Thymus (tissue), 11 donors: Measurements from ENCODE around the gene SEZ6L. TPM values are rescaled to one million over a fixed set of nuclear protein-coding genes. Genes with fewer than 3 reads are reported as not detected.
"Not testable (repeated sequence)": the region's sequence is repeated elsewhere in the genome, so short reads cannot be mapped to it uniquely, and the experiment has no call there.

Experiments used
- DNase-seq, 9 donors: peaks; one replicate each; pipeline ENCODE4 v3.0.0-alpha.2; 2013; ENCODE audit warnings: low spot score in 9 of 9, low read depth in 6 of 9, missing footprints in 1 of 9
- H3K27ac ChIP-seq, 2 donors: one replicate each; pipeline ENCODE4 v1.5.1; 2013; ENCODE audit warnings: control low read depth in 1 of 2, low read depth in 1 of 2, low read length in 1 of 2, mild to moderate bottlenecking in 1 of 2, moderate library complexity in 1 of 2
- H3K27me3 ChIP-seq, 2 donors: one replicate each; pipeline ENCODE4 v1.5.1; 2013; ENCODE audit warnings: low read length in 1 of 2; ENCODE audit not compliant: control insufficient read depth in 2 of 2, insufficient read depth in 1 of 2
- H3K36me3 ChIP-seq, 2 donors: one replicate each; pipeline ENCODE4 v1.5.1; 2013; ENCODE audit warnings: low read length in 1 of 2, mild to moderate bottlenecking in 1 of 2, moderate library complexity in 1 of 2; ENCODE audit not compliant: control insufficient read depth in 2 of 2, insufficient read depth in 2 of 2
- H3K4me1 ChIP-seq, 2 donors: one replicate each; pipeline ENCODE4 v1.5.1; 2013; ENCODE audit warnings: low read length in 2 of 2; ENCODE audit not compliant: control insufficient read depth in 2 of 2, insufficient read depth in 2 of 2
- H3K4me3 ChIP-seq, 2 donors: one replicate each; pipeline ENCODE4 v1.5.1; 2013; ENCODE audit warnings: low read length in 2 of 2, control low read depth in 1 of 2, mild to moderate bottlenecking in 1 of 2
- H3K9me3 ChIP-seq, 2 donors: one replicate each; pipeline ENCODE4 v1.5.1; 2013; ENCODE audit warnings: low read length in 1 of 2, mild to moderate bottlenecking in 1 of 2; ENCODE audit not compliant: control insufficient read depth in 2 of 2, insufficient read depth in 1 of 2
- WGBS: extraction: QIAGEN DNeasy Blood & Tissue Kit; methylation state at CpG from one replicate; pipeline ENCODE4 v1.1.7; 2013; 5-methylcytosine and 5-hydroxymethylcytosine counted together
- polyA plus RNA-seq: library from polyadenylated mRNA; stranded (reverse); fragments of 200-250 nt; gene quantifications from one replicate; pipeline ENCODE4 v1.2.3, GENCODE V29; 2013
- total RNA-seq: library from RNA; stranded (reverse); fragments of 120-200 nt; gene quantifications from one replicate; pipeline ENCODE4 v1.2.4, GENCODE V29; 2013
- donor health status: healthy.

SEZ6L gene
- total and polyA plus RNA-seq, 2 donors: 0.37 to 0.90 TPM

DNA sequence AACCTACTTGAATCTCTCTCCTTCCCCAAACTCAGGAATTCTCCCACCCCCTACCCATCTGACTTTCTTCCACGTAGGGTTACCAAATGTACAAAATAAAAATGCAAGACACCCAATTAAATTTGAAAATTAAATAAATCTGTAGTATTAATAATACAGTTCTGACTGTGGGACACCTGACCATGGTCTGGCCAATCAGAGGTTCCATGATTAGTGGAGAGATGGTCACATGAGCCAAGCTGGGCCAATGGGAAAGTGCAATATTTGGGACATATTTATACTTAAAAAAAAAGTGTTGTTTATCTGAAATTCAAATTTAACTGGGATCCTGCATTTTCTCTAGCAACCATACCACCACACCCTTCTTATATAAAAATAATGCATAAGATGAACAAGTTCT lies 230.0 kb downstream of the SEZ6L start:
- Histone ChIP-seq H3K9me3 (no peaks in the 10 kb centered on the region), H3K27me3 (peaks cover 0 to 3% of the 10 kb centered on the region in 2 donors), H3K4me1 (no peaks in the 10 kb centered on the region), H3K27ac (no peak overlapping the region), H3K4me3 (no peak overlapping the region), H3K36me3 (no peaks in the 10 kb centered on the region)
- WGBS: 89% methylated on average over 1 of the region's 1 CpG
- DNase-seq: no peak

GRCh38 chr22:26401726-26402125 lies 232.5 kb downstream of the SEZ6L start:
- Histone ChIP-seq H3K36me3 (no peaks in the 10 kb centered on the region), H3K4me3 (no peak overlapping the region), H3K4me1 (peaks cover 0 to 2% of the 10 kb centered on the region in 2 donors), H3K27ac (no peak overlapping the region), H3K9me3 (no peaks in the 10 kb centered on the region), H3K27me3 (peaks cover 0 to 5% of the 10 kb centered on the region in 2 donors)
- WGBS: 87% methylated on average over 5 of the region's 5 CpGs
- DNase-seq: no peak

GRCh38 chr22:26404851-26405421 lies 235.7 kb downstream of the SEZ6L start:
- H3K27me3 ChIP-seq: peaks cover 0 to 5% of the 10 kb centered on the region in 2 donors

GRCh38 chr22:26406118-26406517 lies 236.9 kb downstream of the SEZ6L start:
- Histone ChIP-seq H3K36me3 (no peaks in the 10 kb centered on the region), H3K4me3 (no peak overlapping the region), H3K27ac (no peak overlapping the region), H3K27me3 (peaks cover 0 to 5% of the 10 kb centered on the region in 2 donors), H3K9me3 (no peaks in the 10 kb centered on the region), H3K4me1 (peaks cover 0 to 2% of the 10 kb centered on the region in 2 donors)
- 96% methylated on average over 4 of the region's 4 CpGs for WGBS
- no peak for DNase-seq

More at GRCh38 chr22:26404851-26405421, 235.7 kb downstream of the SEZ6L start:
- H3K36me3 ChIP-seq: no peaks in the 10 kb centered on the region
- H3K27ac ChIP-seq: no peak overlapping the region
- DNase-seq: peak in 1 of 9 donors; percentile 7
- H3K9me3 ChIP-seq: no peaks in the 10 kb centered on the region
- WGBS: 26% methylated on average over 6 of the region's 6 CpGs
- no peak overlapping the region for H3K4me3 ChIP-seq
- H3K4me1 ChIP-seq: peaks cover 0 to 2% of the 10 kb centered on the region in 2 donors

DNA sequence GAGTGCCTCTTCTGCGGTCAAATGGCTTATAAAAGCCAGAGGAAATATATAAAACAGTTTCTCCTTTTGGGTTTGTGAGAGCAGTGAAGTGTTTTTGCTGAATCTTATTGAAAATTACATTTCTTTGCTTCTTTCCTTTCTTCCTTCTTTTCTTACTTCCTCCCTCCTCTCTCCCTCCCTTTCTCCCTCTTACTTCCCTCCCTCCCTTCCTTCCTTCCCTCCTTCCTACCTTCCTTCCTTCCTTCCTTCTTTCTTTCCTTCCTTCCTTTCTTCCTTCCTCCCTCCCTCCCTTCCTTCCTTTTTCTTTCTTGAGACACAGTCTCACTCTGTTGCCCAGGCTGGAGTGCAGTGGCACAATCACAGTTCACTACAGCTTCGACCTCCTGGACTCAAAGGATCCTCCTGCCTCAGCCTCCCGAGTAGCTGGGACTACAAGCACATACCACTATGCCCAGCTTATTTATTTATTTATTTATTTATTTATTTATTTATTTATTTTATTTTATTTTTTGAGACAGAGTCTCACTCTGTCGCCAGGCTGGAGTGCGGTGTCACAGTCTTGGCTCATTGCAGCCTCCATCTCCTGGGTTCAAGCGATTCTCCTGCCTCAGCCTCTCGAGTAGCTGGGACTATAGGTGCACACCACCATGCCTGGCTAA lies 239.4 kb downstream of the SEZ6L start:
- not testable (repeated sequence) for H3K27me3 ChIP-seq, H3K4me1 ChIP-seq, H3K36me3 ChIP-seq, DNase-seq, H3K4me3 ChIP-seq, H3K27ac ChIP-seq, H3K9me3 ChIP-seq
- WGBS: 95% methylated on average over 7 of the region's 7 CpGs

GRCh38 chr22:26409719-26410335 lies 240.6 kb downstream of the SEZ6L start:
- peaks cover 0 to 2% of the 10 kb centered on the region in 2 donors for H3K4me1 ChIP-seq
- no peak overlapping the region for H3K4me3 ChIP-seq
- H3K36me3 ChIP-seq: no peaks in the 10 kb centered on the region
- no peak for DNase-seq
- 85% methylated on average over 5 of the region's 5 CpGs for WGBS
- H3K27me3 ChIP-seq: peaks cover 0 to under 1% of the 10 kb centered on the region in 2 donors
- no peak overlapping the region for H3K27ac ChIP-seq
- H3K9me3 ChIP-seq: no peaks in the 10 kb centered on the region

- H3K36me3 ChIP-seq: no peaks in the 10 kb centered on the region
- 94% methylated on average over 5 of the region's 5 CpGs for WGBS
- DNase-seq: no peak
- no peak overlapping the region for H3K27ac ChIP-seq
- no peaks in the 10 kb centered on the region for H3K9me3 ChIP-seq
- no peak overlapping the region for H3K4me3 ChIP-seq
- no peaks in the 10 kb centered on the region for H3K27me3 ChIP-seq
- no peaks in the 10 kb centered on the region for H3K4me1 ChIP-seq
Measured at GRCh38 chr22:26410386-26410785, 241.1 kb downstream of the SEZ6L start.

DNA sequence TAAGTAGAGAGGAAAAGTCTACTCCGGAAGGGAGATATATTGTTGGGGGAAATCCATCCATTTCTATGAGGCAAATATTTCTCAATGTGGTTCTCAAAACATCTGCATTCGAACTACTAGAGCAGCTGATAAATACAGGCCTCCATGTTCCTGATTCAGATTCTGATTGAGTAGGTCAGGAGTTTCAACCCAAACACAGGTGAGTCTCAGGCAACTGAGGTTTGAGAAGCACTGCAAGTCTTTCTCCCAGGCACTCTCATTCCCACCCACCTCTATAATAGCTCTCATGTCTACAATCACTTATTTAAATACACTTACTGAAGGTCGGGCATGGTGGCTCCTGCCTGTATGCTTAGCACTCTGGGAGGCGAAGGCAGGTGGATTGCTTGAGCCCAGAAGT lies 245.1 kb downstream of the SEZ6L start:
- Histone ChIP-seq H3K4me1 (no peaks in the 10 kb centered on the region), H3K9me3 (no peaks in the 10 kb centered on the region), H3K27ac (no peak overlapping the region), H3K36me3 (no peaks in the 10 kb centered on the region), H3K4me3 (no peak overlapping the region), H3K27me3 (peaks cover 0 to 6% of the 10 kb centered on the region in 2 donors)
- WGBS: 97% methylated on average over 4 of the region's 4 CpGs
- DNase-seq: no peak

- no peaks in the 10 kb centered on the region for H3K9me3 ChIP-seq
- H3K4me3 ChIP-seq: no peak overlapping the region
- no peaks in the 10 kb centered on the region for H3K4me1 ChIP-seq
- H3K36me3 ChIP-seq: no peaks in the 10 kb centered on the region
- no peak for DNase-seq
- peaks cover 0 to 6% of the 10 kb centered on the region in 2 donors for H3K27me3 ChIP-seq
- 86% methylated on average over 4 of the region's 4 CpGs for WGBS
- no peak overlapping the region for H3K27ac ChIP-seq
Measured at GRCh38 chr22:26416256-26416655, 247.0 kb downstream of the SEZ6L start.
